Measurements from ENCODE around the gene C16orf87. TPM values are rescaled to one million over a fixed set of nuclear protein-coding genes. Genes with fewer than 3 reads are reported as not detected.

C16orf87 gene
- polyA plus RNA-seq, 3 donors, result 6.1 to 9.7 (median 7.6) TPM

DNA sequence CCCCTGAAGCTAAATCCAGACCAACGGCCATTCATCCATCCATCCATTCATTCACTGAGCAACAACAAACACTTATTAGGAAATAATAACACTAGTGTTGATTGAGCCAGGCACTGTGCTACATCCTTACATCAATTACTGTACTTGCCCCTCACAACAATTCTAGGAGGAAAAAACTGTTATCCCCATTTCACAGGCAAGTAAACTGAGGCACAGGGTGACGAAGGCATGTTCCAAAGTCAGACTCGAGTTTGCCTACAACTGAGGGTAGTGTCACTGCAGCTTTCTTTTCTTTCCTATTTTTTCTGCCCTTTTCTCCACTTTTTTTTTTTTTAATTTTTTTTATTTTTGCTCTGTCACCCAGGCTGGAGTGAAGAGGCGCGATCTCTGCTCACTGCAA lies 71.7 kb downstream of the C16orf87 start:
- Histone ChIP-seq H3K27me3 (ENCODE audit: control insufficient read depth in 2 of 2, insufficient read depth in 2 of 2, low read length in 2 of 2) (no peaks in the 10 kb centered on the region), H4K20me1 (ENCODE audit: insufficient read depth, low read length) (no peaks in the 10 kb centered on the region), H3K9me3 (replicated peaks in 1 of 2; ENCODE audit: control insufficient read depth in 1 of 2, insufficient read depth in 1 of 2, low read length in 2 of 2) (no peaks in the 10 kb centered on the region), H3K4me2 (replicated peaks; ENCODE audit: extremely low read depth, low read length, poor library complexity, severe bottlenecking) (no peak overlapping the region), H3K4me1 (ENCODE audit: control insufficient read depth in 1 of 2, insufficient read depth in 2 of 2, low read length in 2 of 2) (peaks cover 2 to 11% of the 10 kb centered on the region in 2 donors), H3K9ac (ENCODE audit: insufficient read depth, low read length, poor library complexity, severe bottlenecking) (no peak overlapping the region), H3K4me3 (replicated peaks in 1 of 3; ENCODE audit: low read depth in 2 of 3, low read length in 3 of 3) (no peak overlapping the region), H3K27ac (ENCODE audit: low read depth in 1 of 2, low read length in 2 of 2) (no peak overlapping the region), H3K79me2 (ENCODE audit: insufficient read depth, low read length) (no peaks in the 10 kb centered on the region), H2AFZ (ENCODE audit: insufficient read depth, low read depth, low read length, poor library complexity, severe bottlenecking) (no peak overlapping the region), H3K36me3 (replicated peaks in 1 of 2; ENCODE audit: control insufficient read depth in 1 of 2, insufficient read depth in 2 of 2, low read length in 2 of 2) (no peaks in the 10 kb centered on the region)
- Mint-ChIP-seq H3K36me3 (no peaks in the 10 kb centered on the region), H3K27me3 (ENCODE audit: low read depth in 3 of 3) (peaks cover 0 to 7% (median 2%) of the 10 kb centered on the region in 3 donors), H3K9me3 (no peaks in the 10 kb centered on the region), H3K4me3 (no peak overlapping the region), H3K4me1 (peaks cover 8% of the 10 kb centered on the region), H3K27ac (no peak overlapping the region)
- 86% methylated on average over 1 of the region's 5 CpGs for WGBS (ENCODE audit: insufficient coverage)
- TF ChIP-seq, protein P1, sequence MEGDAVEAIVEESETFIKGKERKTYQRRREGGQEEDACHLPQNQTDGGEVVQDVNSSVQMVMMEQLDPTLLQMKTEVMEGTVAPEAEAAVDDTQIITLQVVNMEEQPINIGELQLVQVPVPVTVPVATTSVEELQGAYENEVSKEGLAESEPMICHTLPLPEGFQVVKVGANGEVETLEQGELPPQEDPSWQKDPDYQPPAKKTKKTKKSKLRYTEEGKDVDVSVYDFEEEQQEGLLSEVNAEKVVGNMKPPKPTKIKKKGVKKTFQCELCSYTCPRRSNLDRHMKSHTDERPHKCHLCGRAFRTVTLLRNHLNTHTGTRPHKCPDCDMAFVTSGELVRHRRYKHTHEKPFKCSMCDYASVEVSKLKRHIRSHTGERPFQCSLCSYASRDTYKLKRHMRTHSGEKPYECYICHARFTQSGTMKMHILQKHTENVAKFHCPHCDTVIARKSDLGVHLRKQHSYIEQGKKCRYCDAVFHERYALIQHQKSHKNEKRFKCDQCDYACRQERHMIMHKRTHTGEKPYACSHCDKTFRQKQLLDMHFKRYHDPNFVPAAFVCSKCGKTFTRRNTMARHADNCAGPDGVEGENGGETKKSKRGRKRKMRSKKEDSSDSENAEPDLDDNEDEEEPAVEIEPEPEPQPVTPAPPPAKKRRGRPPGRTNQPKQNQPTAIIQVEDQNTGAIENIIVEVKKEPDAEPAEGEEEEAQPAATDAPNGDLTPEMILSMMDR (IDR thresholded peaks at IDR 0.05), result no peak
- intact Hi-C loops (cut with micrococcal nuclease), result no loop called here
- DNase-seq, result no peak

DNA sequence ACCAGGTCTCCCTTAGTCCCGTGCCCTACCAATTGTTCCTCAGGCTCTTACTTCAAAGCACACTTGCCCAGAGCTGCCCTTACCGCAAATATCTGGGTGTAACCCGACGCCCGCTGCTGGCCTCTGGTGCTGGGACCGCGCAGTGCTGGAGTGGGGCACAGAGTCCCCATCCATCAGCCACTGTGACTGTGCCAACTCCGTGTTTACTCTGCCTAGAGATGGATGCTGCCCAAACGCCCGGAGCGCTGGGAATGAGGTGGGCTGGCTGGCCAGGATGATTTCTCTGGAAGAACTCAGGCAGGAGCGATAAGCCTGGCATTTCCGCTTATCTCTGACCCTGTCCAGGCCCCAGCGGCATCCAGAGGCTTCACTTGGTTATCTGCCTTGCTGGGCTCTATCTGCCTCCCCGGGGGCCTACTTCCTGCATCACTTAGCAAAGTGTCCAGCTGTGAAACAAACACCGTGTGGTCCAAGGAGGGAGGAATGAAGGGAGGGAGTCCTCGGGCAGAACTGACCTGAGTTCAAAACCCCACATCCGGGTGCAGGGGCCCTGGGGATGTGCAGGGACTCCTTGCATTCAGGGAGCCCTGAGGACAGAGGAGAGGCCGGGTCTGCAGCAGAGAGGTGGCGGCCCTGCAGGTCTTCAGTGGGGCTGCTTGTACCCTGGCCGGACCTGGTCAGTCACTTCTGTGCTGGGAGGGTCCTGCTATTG lies 73.5 kb downstream of the C16orf87 start:
- Histone ChIP-seq H3K4me3 (replicated peaks in 1 of 3; ENCODE audit: low read depth in 2 of 3, low read length in 3 of 3) (no peak overlapping the region), H3K4me2 (replicated peaks; ENCODE audit: extremely low read depth, low read length, poor library complexity, severe bottlenecking) (no peak overlapping the region), H3K4me1 (ENCODE audit: control insufficient read depth in 1 of 2, insufficient read depth in 2 of 2, low read length in 2 of 2) (peaks cover 2 to 11% of the 10 kb centered on the region in 2 donors), H4K20me1 (ENCODE audit: insufficient read depth, low read length) (no peaks in the 10 kb centered on the region), H3K27me3 (ENCODE audit: control insufficient read depth in 2 of 2, insufficient read depth in 2 of 2, low read length in 2 of 2) (no peaks in the 10 kb centered on the region), H3K79me2 (ENCODE audit: insufficient read depth, low read length) (no peaks in the 10 kb centered on the region), H3K36me3 (replicated peaks in 1 of 2; ENCODE audit: control insufficient read depth in 1 of 2, insufficient read depth in 2 of 2, low read length in 2 of 2) (no peaks in the 10 kb centered on the region), H3K27ac (ENCODE audit: low read depth in 1 of 2, low read length in 2 of 2) (no peak overlapping the region), H3K9me3 (replicated peaks in 1 of 2; ENCODE audit: control insufficient read depth in 1 of 2, insufficient read depth in 1 of 2, low read length in 2 of 2) (no peaks in the 10 kb centered on the region), H3K9ac (ENCODE audit: insufficient read depth, low read length, poor library complexity, severe bottlenecking) (no peak overlapping the region), H2AFZ (ENCODE audit: insufficient read depth, low read depth, low read length, poor library complexity, severe bottlenecking) (no peak overlapping the region)
- intact Hi-C loops (cut with micrococcal nuclease), result no loop called here
- H3K4me3 Mint-ChIP-seq, result no peak overlapping the region
- TF ChIP-seq, protein P1 (IDR thresholded peaks at IDR 0.05), result no peak
- no peaks in the 10 kb centered on the region for H3K9me3 Mint-ChIP-seq
- peaks cover 8% of the 10 kb centered on the region for H3K4me1 Mint-ChIP-seq
- H3K27me3 Mint-ChIP-seq (ENCODE audit: low read depth in 3 of 3), result peaks cover 0 to 5% (median 2%) of the 10 kb centered on the region in 3 donors
- no peak for DNase-seq
- WGBS (ENCODE audit: insufficient coverage), result 89% methylated on average over 20 of the region's 21 CpGs
- H3K36me3 Mint-ChIP-seq, result no peaks in the 10 kb centered on the region
- no peak overlapping the region for H3K27ac Mint-ChIP-seq
